Uterus (tissue), 4 donors: ENCODE data around the gene FAM9A. TPM values are rescaled to one million over a fixed set of nuclear protein-coding genes. Genes with fewer than 3 reads are reported as not detected.
A peak's percentile ranks its signal among the peaks of the same experiment; 100 is the strongest.

Experiments used
- DNase-seq, 2 donors: peaks; one replicate each; pipeline ENCODE4 v3.0.0-alpha.2; 2019 to 2020
- H3K27ac ChIP-seq, 2 donors: fragments of 200-600 bp; sonication (generic); 1 replicate in 1 of 2; 2 replicates in 1 of 2; pipeline ENCODE4 v1.5.1; 2016 to 2018
- H3K27me3 ChIP-seq, 2 donors: fragments of 200-600 bp; sonication (generic); one replicate each; pipeline ENCODE4 v1.5.1; 2018 to 2019; ENCODE audit warnings: control low read depth in 1 of 2
- H3K36me3 ChIP-seq, 2 donors: fragments of 200-600 bp; sonication (generic); one replicate each; pipeline ENCODE4 v1.5.1; 2019; ENCODE audit warnings: control low read depth in 1 of 2
- H3K4me1 ChIP-seq, 2 donors: fragments of 200-600 bp; sonication (generic); one replicate each; pipeline ENCODE4 v1.5.1; 2018 to 2019; ENCODE audit warnings: control low read depth in 1 of 2
- H3K4me3 ChIP-seq, 2 donors: fragments of 200-600 bp; sonication (generic); 1 replicate in 1 of 2; 2 replicates in 1 of 2; pipeline ENCODE4 v1.5.1; 2018 to 2019; ENCODE audit warnings: mild to moderate bottlenecking in 1 of 2
- H3K9me3 ChIP-seq, 2 donors: fragments of 200-600 bp; sonication (generic); one replicate each; pipeline ENCODE4 v1.5.1; 2019; ENCODE audit warnings: control low read depth in 1 of 2
- CTCF ChIP-seq, 4 experiments: fragments of 200-600 bp in 2 of 4; fragments of 450-650 bp in 2 of 4; sonication (generic) in 2 of 4; IDR thresholded peaks; one replicate each; pipeline ENCODE4 v1.5.1; 2016 to 2019; ENCODE audit warnings: antibody characterized with exemption in 4 of 4, mild to moderate bottlenecking in 2 of 4, moderate library complexity in 1 of 4
- POLR2A ChIP-seq, 2 donors: fragments of 450-650 bp; IDR thresholded peaks; one replicate each; pipeline ENCODE4 v1.6.1; 2016; ENCODE audit warnings: antibody characterized with exemption in 2 of 2, mild to moderate bottlenecking in 1 of 2, moderate library complexity in 1 of 2
- intact Hi-C: fragments of 100-400 bp; cut with DNase I; formaldehyde crosslinking; loops from one replicate; pipeline ENCODE4 v1.15.1; 2023; ENCODE audit warnings: low total_unique reads
- total RNA-seq, 4 donors: library from RNA; depleted of rRNA in 3 of 4; stranded (reverse); fragments of >200 nt in 3 of 4; gene quantifications; one replicate each; pipeline versions ENCODE4 v1.1.0 to v1.2.4, GENCODE V29; 2014 to 2023
- donor health status: DM: yes; HTN: yes; CAD: no.

Gene FAM9A
- total RNA-seq, 4 donors from 2014 or later, result not detected

GRCh38 chrX:8748855-8749254, 52.3 kb downstream of the FAM9A start:
- intact Hi-C loops, result no loop called here
- H3K27ac ChIP-seq, result no peak overlapping the region
- DNase-seq, result no peak
- H3K27me3 ChIP-seq, result no peaks in the 10 kb centered on the region
- H3K36me3 ChIP-seq, result no peaks in the 10 kb centered on the region
- no peaks in the 10 kb centered on the region for H3K4me1 ChIP-seq
- H3K9me3 ChIP-seq, result no peaks in the 10 kb centered on the region
- H3K4me3 ChIP-seq, result no peak overlapping the region
- TF ChIP-seq CTCF (IDR thresholded peaks at IDR 0.05) (peak; percentile 19 to 40 (median 32)), POLR2A (IDR thresholded peaks at IDR 0.05) (no peak)

GRCh38 chrX:8743126-8743732, 58.0 kb downstream of the FAM9A start:
- Histone ChIP-seq H3K27me3 (no peaks in the 10 kb centered on the region), H3K4me1 (no peaks in the 10 kb centered on the region), H3K4me3 (no peak overlapping the region), H3K9me3 (no peaks in the 10 kb centered on the region), H3K27ac (no peak overlapping the region), H3K36me3 (no peaks in the 10 kb centered on the region)
- DNase-seq, result peak in 1 of 2 donors; percentile 22
- peak in 3 of 4 experiments; percentile 15 to 56 (median 34) for TF ChIP-seq CTCF (IDR thresholded peaks at IDR 0.05)
- TF ChIP-seq POLR2A (IDR thresholded peaks at IDR 0.05), result no peak
- intact Hi-C loops, result no loop called here

GRCh38 chrX:8741981-8742380, 59.2 kb downstream of the FAM9A start:
- no peak for TF ChIP-seq CTCF (IDR thresholded peaks at IDR 0.05)
- no peak for TF ChIP-seq POLR2A (IDR thresholded peaks at IDR 0.05)
- Histone ChIP-seq H3K4me1 (no peaks in the 10 kb centered on the region), H3K4me3 (no peak overlapping the region), H3K27ac (no peak overlapping the region), H3K9me3 (no peaks in the 10 kb centered on the region), H3K27me3 (no peaks in the 10 kb centered on the region), H3K36me3 (no peaks in the 10 kb centered on the region)
- intact Hi-C loops, result no loop called here
- no peak for DNase-seq

Other genes starting within 250 kb of the FAM9A start
- 10 to 100 TPM in 1 of 4 donors, 1 to 10 TPM in 1, under 1 TPM in 2; 0.26 to 10.6 (median 1.2) TPM for gene ANOS1, start 69.2 kb downstream of the FAM9A start, total RNA-seq
- gene FAM9B, start 232.7 kb upstream of the FAM9A start, total RNA-seq, result 1 to 10 TPM in 3 of 4 donors, under 1 TPM in 1; 0.62 to 4.4 (median 2.2) TPM